Superior temporal gyrus (tissue), 1 donor: ENCODE results near the gene MAP2K3.

Experiments
- DNase-seq: peaks from one replicate; pipeline ENCODE4 v3.0.0-alpha.2; 2016; ENCODE audit errors: extremely low spot score

The MAP2K3 gene

GRCh38 chr17:21282850-21283249 lies 1.7 kb upstream of the MAP2K3 start:
- no peak for DNase-seq

DNA sequence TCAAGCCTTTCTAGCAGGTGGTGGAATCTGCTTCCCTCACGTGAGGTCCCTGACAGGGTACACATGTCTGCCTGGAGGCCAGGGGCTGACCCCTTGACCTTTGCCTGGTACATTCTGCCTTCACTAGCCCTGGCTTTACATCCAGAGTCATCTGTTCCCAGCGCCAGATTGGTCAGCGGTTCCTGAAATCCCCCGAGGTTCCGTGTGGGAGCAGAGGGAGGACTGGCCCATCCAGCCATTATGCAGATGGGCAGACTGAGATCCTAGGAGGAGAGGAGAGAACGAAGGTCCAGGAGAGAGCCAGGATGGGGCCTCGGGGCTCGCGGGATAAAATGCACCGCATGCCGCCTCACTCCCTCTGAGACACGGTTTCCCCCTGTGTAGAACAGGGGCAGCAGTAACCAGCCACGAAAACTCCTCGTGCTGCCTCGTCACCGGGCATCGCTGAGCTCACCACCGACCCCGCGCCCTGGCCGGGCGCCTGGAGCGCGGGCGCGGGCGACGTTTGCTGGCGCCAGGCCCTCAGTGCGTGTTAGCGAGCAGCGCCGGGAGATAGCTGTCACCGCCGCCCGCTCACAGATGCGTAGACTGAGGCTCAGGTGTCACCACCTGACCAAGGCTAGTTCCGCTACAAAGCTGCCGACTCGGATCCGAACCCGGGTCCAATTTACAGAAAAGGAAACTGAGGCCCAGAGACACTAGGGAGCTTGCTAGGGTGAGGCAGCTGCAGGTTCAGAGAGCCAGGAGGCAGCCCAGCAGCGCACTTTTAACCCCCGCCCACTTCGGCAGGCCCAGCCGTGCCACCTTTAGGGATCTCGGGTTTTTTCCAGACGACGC lies 811 bp upstream of the MAP2K3 start:
- no peak for DNase-seq

GRCh38 chr17:21285164-21286065 lies 904 bp downstream of the MAP2K3 start:
- peak; percentile 33 for DNase-seq

- DNase-seq = no peak
Measured at GRCh38 chr17:21286066-21286770, 1.7 kb downstream of the MAP2K3 start.

GRCh38 chr17:21286909-21287702 lies 2.6 kb downstream of the MAP2K3 start:
- no peak for DNase-seq

- peak; percentile 63 for DNase-seq
Measured at GRCh38 chr17:21287703-21288449, 3.4 kb downstream of the MAP2K3 start.

- no peak for DNase-seq
Measured at GRCh38 chr17:21288571-21289017, 4.1 kb downstream of the MAP2K3 start.

- DNase-seq = no peak
Measured at GRCh38 chr17:21289175-21289901, 4.8 kb downstream of the MAP2K3 start.

GRCh38 chr17:21289902-21290571 lies 5.5 kb downstream of the MAP2K3 start:
- no peak for DNase-seq

- no peak for DNase-seq
Measured at GRCh38 chr17:21291357-21291756, 6.8 kb downstream of the MAP2K3 start.

- no peak for DNase-seq
Measured at GRCh38 chr17:21291862-21292261, 7.4 kb downstream of the MAP2K3 start.

DNA sequence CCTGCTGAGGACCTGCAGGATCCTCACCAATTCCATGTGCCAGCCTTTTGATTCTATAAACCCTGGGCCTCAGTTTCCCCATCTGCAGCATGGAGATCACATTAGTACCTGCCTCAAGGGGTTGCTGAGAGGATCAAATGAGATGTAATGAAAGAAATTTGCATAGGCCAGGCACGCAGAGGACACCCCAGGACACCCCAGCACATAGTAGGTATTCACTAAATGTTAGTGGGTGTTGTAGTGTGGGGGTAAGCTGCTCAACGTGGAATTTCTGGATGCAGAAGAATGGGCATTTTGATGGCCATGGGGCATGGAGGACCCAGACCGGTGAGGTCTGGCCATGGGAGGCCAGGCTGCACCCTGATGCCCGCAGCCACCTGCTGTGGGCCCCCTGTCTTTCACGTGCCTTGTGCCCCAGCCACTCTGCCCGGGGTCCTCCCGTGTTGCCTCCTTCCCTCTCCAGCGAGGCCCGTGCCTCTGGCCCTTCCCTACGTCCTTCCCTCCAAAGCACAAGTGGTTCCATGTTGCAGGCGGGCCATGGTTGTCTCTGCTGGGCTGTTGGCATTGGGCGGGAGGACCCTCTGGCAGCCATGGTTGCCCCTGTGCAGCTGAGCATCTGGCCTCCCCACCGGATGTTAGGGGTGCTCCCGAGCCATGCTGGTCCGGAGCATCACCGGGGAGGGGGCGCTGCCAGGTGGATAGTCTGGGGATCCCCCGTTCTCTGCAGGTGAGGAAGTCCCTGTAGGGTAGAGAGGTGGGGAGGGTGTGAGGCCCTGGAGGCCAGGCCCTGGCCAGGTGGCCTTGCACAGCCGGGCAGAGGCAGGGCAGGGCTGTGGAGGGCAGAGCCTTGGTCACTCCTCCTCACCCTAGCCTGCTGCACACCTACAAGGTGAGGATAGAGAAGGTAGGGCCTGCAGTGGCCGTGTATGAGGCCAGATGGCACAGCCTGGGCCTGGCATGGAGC lies 8.6 kb downstream of the MAP2K3 start:
- no peak for DNase-seq

GRCh38 chr17:21293831-21294210 lies 9.3 kb downstream of the MAP2K3 start:
- DNase-seq = no peak

GRCh38 chr17:21294321-21295035 lies 10.0 kb downstream of the MAP2K3 start:
- DNase-seq = no peak

DNA sequence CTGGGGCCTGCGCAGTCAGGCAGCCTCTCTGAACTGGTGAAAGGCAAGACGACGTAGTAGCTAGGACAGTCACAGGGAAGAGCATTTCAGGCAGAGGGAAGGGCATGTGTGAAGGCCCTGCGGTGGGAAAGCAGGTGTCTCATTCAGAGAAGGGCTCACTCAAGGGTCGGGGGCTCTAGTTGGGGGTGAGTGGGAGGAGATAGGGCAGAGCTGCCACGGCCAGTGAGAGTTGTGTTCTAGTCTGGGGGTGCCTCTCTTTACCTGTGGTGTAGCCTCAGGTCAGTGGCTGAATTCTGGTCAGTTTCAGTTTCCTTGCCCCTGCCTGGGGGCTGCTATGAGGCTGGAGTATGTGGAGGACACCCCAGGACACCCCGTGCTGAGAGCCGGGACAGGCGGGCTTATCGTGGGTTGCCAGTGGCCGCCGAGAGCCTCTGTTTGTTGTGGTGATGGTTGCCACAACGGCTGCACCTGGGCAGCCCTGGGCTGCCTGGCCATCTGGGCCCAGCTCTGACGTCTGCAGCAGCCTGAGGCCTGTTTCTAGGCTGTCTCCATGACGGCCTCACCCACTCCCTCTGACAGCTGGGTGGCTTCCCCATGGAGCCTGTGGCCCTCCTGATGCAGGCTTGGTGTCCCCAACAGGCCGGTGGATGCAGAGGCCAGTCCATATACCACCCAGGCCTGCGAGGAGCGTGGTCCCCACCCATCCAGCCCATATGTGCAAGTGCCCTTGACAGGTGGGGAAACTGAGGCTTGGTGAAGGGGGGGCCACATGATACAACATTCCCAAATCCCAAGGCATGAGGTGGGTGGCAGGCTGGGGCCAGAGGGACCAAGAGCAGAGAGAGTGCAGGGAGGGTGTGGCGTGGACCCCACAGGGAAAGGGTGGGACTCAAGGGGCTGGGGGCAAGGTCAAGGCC lies 10.8 kb downstream of the MAP2K3 start:
- no peak for DNase-seq
